ENCODE measurements around the gene MAD1L1.

DNA sequence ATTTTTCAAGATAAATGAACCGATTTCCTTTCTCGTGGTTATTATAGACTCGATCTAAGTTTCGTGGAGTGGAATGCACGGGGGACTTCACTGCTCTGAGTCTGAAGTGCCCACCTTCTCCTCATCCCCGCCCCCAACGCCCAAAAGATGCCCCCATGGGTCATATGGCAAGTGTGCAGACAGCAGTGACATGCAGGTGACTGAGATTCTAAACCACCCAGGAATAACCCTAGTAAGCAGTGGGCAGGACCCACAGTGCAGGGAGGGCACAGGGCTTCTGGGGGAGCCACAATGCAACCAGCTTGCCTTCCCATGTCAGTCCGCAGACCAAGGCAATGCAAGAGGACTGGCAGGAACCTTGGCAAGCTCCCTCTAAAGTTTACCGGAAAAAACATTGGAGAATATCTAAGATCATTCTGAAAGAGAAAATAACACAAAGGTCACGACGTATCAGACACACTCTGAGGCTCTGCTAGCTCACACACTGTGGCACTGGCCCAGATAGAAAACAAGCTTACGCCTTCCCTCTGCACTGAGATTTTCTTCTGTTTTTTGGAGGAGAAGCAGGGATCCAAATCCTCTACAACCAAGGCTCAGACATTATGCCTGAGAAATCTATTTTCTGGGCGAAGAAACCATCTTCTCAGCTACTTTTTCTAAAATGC lies 239.6 kb downstream of the MAD1L1 start:
- TF ChIP-seq, protein P1, sequence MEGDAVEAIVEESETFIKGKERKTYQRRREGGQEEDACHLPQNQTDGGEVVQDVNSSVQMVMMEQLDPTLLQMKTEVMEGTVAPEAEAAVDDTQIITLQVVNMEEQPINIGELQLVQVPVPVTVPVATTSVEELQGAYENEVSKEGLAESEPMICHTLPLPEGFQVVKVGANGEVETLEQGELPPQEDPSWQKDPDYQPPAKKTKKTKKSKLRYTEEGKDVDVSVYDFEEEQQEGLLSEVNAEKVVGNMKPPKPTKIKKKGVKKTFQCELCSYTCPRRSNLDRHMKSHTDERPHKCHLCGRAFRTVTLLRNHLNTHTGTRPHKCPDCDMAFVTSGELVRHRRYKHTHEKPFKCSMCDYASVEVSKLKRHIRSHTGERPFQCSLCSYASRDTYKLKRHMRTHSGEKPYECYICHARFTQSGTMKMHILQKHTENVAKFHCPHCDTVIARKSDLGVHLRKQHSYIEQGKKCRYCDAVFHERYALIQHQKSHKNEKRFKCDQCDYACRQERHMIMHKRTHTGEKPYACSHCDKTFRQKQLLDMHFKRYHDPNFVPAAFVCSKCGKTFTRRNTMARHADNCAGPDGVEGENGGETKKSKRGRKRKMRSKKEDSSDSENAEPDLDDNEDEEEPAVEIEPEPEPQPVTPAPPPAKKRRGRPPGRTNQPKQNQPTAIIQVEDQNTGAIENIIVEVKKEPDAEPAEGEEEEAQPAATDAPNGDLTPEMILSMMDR (IDR thresholded peaks at IDR 0.05; ENCODE audit: insufficient read depth, low read length, poor library complexity, severe bottlenecking) = no peak
- no peak for TF ChIP-seq EZH2phosphoT487 (conservative IDR thresholded peaks at IDR 0.05; ENCODE audit: low read length)
